CD4-positive, alpha-beta T cell treated with Interleukin-4 for 4 hours (primary cell): ENCODE measurements around the gene RPP25L.

Experiments
- DNase-seq: peaks from one replicate; pipeline ENCODE4 v3.0.0-alpha.2; 2020

The RPP25L gene

GRCh38 chr9:34610434-34611206, 1.3 kb downstream of the RPP25L start:
- no peak for DNase-seq

GRCh38 chr9:34607331-34607730, 4.6 kb downstream of the RPP25L start:
- no peak for DNase-seq

GRCh38 chr9:34606905-34607304, 5.0 kb downstream of the RPP25L start:
- no peak for DNase-seq

- no peak for DNase-seq
Observed at GRCh38 chr9:34606190-34606589, 5.7 kb downstream of the RPP25L start.

- peak; percentile 77 for DNase-seq
Observed at GRCh38 chr9:34603610-34604231, 8.2 kb downstream of the RPP25L start.

- DNase-seq = no peak
Observed at GRCh38 chr9:34601937-34602573, 9.8 kb downstream of the RPP25L start.

GRCh38 chr9:34600908-34601307, 11.0 kb downstream of the RPP25L start:
- DNase-seq = no peak

GRCh38 chr9:34599546-34599945, 12.4 kb downstream of the RPP25L start:
- DNase-seq = no peak

- no peak for DNase-seq
Observed at GRCh38 chr9:34594177-34594576, 17.7 kb downstream of the RPP25L start.

- no peak for DNase-seq
Observed at GRCh38 chr9:34592895-34593601, 18.8 kb downstream of the RPP25L start.

- no peak for DNase-seq
Observed at GRCh38 chr9:34591917-34592866, 19.7 kb downstream of the RPP25L start.

- peak; percentile 64 for DNase-seq
Observed at GRCh38 chr9:34591248-34591916, 20.5 kb downstream of the RPP25L start.

- DNase-seq = no peak
Observed at GRCh38 chr9:34590381-34591247, 21.3 kb downstream of the RPP25L start.

GRCh38 chr9:34589636-34590380, 22.1 kb downstream of the RPP25L start, which contains the start of gene CNTFR:
CNTFR (minus strand) TSS chr9:34589724; CDS start chr9:34568981, 20,743 bp downstream.
- no peak for DNase-seq

GRCh38 chr9:34588671-34589635, 22.9 kb downstream of the RPP25L start:
- DNase-seq = no peak

- DNase-seq = no peak
Observed at GRCh38 chr9:34587271-34587670, 24.6 kb downstream of the RPP25L start.

GRCh38 chr9:34585946-34586669, 25.8 kb downstream of the RPP25L start:
- DNase-seq = no peak

GRCh38 chr9:34584970-34585369, 26.9 kb downstream of the RPP25L start:
- no peak for DNase-seq
